ENCODE results near the gene MEGF9.

- TF ChIP-seq CTCF (IDR thresholded peaks at IDR 0.05) (no peak), POLR2A (IDR thresholded peaks at IDR 0.05) (no peak)
Measured at GRCh38 chr9:120625222-120625621, 89.0 kb downstream of the MEGF9 start.
